Tibial nerve (tissue), 4 donors: ENCODE data around the gene TNFRSF6B. TPM values are rescaled to one million over a fixed set of nuclear protein-coding genes. Genes with fewer than 3 reads are reported as not detected.
"Not testable (repeated sequence)": the region's sequence is repeated elsewhere in the genome, so short reads cannot be mapped to it uniquely, and the experiment has no call there.

Source experiments
- DNase-seq, 2 donors: peaks; one replicate each; pipeline ENCODE4 v3.0.0-alpha.2; 2019; ENCODE audit warnings: low spot score in 2 of 2
- H3K27ac ChIP-seq, 4 donors: fragments of 200-600 bp; sonication (generic) in 3 of 4; one replicate each; pipeline ENCODE4 v1.5.1; 2017 to 2019; ENCODE audit warnings: mild to moderate bottlenecking in 1 of 4
- H3K27me3 ChIP-seq, 2 donors: fragments of 200-600 bp; sonication (generic) in 1 of 2; one replicate each; pipeline versions ENCODE4 v1.5.1 to v1.6.0; 2017 to 2019
- H3K36me3 ChIP-seq, 3 donors: fragments of 200-600 bp; sonication (generic); one replicate each; pipeline ENCODE4 v1.5.1; 2018 to 2019
- H3K4me1 ChIP-seq, 4 donors: fragments of 200-600 bp; sonication (generic) in 3 of 4; one replicate each; pipeline ENCODE4 v1.5.1; 2017 to 2019
- H3K4me3 ChIP-seq, 4 donors: fragments of 200-600 bp; sonication (generic) in 3 of 4; one replicate each; pipeline ENCODE4 v1.5.1; 2017 to 2019; ENCODE audit warnings: mild to moderate bottlenecking in 1 of 4, moderate library complexity in 1 of 4
- H3K9me3 ChIP-seq, 4 donors: fragments of 200-600 bp; sonication (generic) in 3 of 4; one replicate each; pipeline ENCODE4 v1.5.1; 2017 to 2019
- CTCF ChIP-seq, 5 experiments: fragments of 200-600 bp in 3 of 5; fragments of 450-650 bp in 2 of 5; sonication (generic) in 3 of 5; IDR thresholded peaks; one replicate each; pipeline ENCODE4 v1.5.1; 2016 to 2019; ENCODE audit warnings: antibody characterized with exemption in 5 of 5, mild to moderate bottlenecking in 3 of 5, moderate library complexity in 2 of 5
- EP300 ChIP-seq, 2 donors: sonication (generic); formaldehyde crosslinking; IDR thresholded peaks; one replicate each; pipeline ENCODE4 v1.6.1; 2017; ENCODE audit warnings: antibody characterized with exemption in 2 of 2, mild to moderate bottlenecking in 1 of 2
- POLR2A ChIP-seq, 2 donors: fragments of 450-650 bp; IDR thresholded peaks; one replicate each; pipeline ENCODE4 v1.6.1; 2017; ENCODE audit warnings: antibody characterized with exemption in 2 of 2, mild to moderate bottlenecking in 2 of 2, moderate library complexity in 2 of 2
- WGBS, 2 donors: methylation state at CpG; one replicate each; pipeline ENCODE4 v1.1.5; 2018; 5-methylcytosine and 5-hydroxymethylcytosine counted together
- total RNA-seq, 4 donors: library from RNA; depleted of rRNA; stranded (reverse); fragments of >200 nt; gene quantifications; one replicate each; pipeline ENCODE4 v1.1.0, GENCODE V29; 2016

The TNFRSF6B gene, protein sequence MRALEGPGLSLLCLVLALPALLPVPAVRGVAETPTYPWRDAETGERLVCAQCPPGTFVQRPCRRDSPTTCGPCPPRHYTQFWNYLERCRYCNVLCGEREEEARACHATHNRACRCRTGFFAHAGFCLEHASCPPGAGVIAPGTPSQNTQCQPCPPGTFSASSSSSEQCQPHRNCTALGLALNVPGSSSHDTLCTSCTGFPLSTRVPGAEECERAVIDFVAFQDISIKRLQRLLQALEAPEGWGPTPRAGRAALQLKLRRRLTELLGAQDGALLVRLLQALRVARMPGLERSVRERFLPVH
- 10 to 100 TPM in 3 of 4 donors, 1 to 10 TPM in 1; 8.0 to 61.2 (median 35.9) TPM for total RNA-seq

DNA sequence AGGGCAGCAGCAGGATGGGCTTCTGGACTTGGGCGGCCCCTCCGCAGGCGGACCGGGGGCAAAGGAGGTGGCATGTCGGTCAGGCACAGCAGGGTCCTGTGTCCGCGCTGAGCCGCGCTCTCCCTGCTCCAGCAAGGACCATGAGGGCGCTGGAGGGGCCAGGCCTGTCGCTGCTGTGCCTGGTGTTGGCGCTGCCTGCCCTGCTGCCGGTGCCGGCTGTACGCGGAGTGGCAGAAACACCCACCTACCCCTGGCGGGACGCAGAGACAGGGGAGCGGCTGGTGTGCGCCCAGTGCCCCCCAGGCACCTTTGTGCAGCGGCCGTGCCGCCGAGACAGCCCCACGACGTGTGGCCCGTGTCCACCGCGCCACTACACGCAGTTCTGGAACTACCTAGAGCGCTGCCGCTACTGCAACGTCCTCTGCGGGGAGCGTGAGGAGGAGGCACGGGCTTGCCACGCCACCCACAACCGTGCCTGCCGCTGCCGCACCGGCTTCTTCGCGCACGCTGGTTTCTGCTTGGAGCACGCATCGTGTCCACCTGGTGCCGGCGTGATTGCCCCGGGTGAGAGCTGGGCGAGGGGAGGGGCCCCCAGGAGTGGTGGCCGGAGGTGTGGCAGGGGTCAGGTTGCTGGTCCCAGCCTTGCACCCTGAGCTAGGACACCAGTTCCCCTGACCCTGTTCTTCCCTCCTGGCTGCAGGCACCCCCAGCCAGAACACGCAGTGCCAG is at the start of gene TNFRSF6B:
TSS of gene TNFRSF6B (plus strand) at position 25 of the 729 bp plus-strand sequence. CDS start at position 141, 116 bp downstream.
- Histone ChIP-seq H3K36me3 (peaks cover 0 to 73% (median 2%) of the 10 kb centered on the region in 3 donors), H3K9me3 (no peaks in the 10 kb centered on the region), H3K27me3 (no peaks in the 10 kb centered on the region), H3K4me1 (peaks cover 0 to 65% (median 28%) of the 10 kb centered on the region in 4 donors), H3K4me3 (peak within 1 kb of the TSS in 2 of 4 donors; percentile 7 to 43), H3K27ac (peak within 1 kb of the TSS in 3 of 4 donors; percentile 19 to 46 (median 43))
- DNase-seq, result no peak
- TF ChIP-seq POLR2A (IDR thresholded peaks at IDR 0.05) (no peak), CTCF (IDR thresholded peaks at IDR 0.05) (no peak), EP300 (IDR thresholded peaks at IDR 0.05) (no peak)
- 25% methylated on average over 22 of the region's 52 CpGs; no CpG with 5 or more reads in 1 of the 2 donors for WGBS, 2 donors

DNA sequence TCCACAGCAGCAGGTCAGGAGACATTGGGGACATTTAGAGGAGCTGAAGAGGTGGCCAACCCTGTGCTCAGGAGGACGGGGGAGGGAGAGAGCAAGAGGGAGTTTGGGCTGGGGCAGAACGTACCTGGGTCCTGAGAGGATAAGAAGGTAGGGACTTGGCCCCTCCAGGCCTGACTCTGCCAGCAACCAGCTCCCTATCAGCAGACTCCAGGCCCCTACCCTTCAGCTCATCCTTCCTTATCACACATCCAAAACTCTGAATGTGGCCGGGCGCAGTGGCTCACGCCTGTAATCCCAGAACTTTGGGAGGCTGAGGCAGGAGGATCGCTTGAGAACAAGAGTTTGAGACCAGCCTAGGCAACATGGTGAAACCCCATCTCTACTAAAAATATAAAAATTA is 48.3 kb upstream of the TNFRSF6B start:
- H3K4me1 ChIP-seq, result peaks cover 0 to 16% (median 13%) of the 10 kb centered on the region in 4 donors
- peaks cover 0 to 9% (median 0%) of the 10 kb centered on the region in 3 donors for H3K36me3 ChIP-seq
- no peak overlapping the region for H3K4me3 ChIP-seq
- TF ChIP-seq EP300 (IDR thresholded peaks at IDR 0.05), result no peak
- H3K27me3 ChIP-seq, result no peaks in the 10 kb centered on the region
- no peak overlapping the region for H3K27ac ChIP-seq
- H3K9me3 ChIP-seq, result no peaks in the 10 kb centered on the region
- WGBS, 2 donors, result 90 to 93% methylated on average over 6 of the region's 6 CpGs
- DNase-seq, result no peak

GRCh38 chr20:63648895-63649589 is 47.4 kb upstream of the TNFRSF6B start:
- no peak overlapping the region for H3K27ac ChIP-seq
- H3K4me3 ChIP-seq, result no peak overlapping the region
- H3K36me3 ChIP-seq, result peaks cover 0 to 2% (median 0%) of the 10 kb centered on the region in 3 donors
- no peak for DNase-seq
- peaks cover 0 to 23% (median 16%) of the 10 kb centered on the region in 4 donors for H3K4me1 ChIP-seq
- no peaks in the 10 kb centered on the region for H3K9me3 ChIP-seq
- WGBS, 2 donors, result 74 to 86% methylated on average over 11 of the region's 11 CpGs
- no peaks in the 10 kb centered on the region for H3K27me3 ChIP-seq
- TF ChIP-seq CTCF (IDR thresholded peaks at IDR 0.05) (no peak), EP300 (IDR thresholded peaks at IDR 0.05) (no peak), POLR2A (IDR thresholded peaks at IDR 0.05) (no peak)

- H3K27me3 ChIP-seq, H3K9me3 ChIP-seq, H3K27ac ChIP-seq, H3K36me3 ChIP-seq, H3K4me3 ChIP-seq, DNase-seq: not testable (repeated sequence)
- H3K4me1 ChIP-seq, result peaks cover 0 to 31% (median 16%) of the 10 kb centered on the region in 4 donors
- 87 to 100% methylated on average over 2 to 3 of the region's 25 CpGs for WGBS, 2 donors
Measured at GRCh38 chr20:63650486-63650885, 46.0 kb upstream of the TNFRSF6B start.

DNA sequence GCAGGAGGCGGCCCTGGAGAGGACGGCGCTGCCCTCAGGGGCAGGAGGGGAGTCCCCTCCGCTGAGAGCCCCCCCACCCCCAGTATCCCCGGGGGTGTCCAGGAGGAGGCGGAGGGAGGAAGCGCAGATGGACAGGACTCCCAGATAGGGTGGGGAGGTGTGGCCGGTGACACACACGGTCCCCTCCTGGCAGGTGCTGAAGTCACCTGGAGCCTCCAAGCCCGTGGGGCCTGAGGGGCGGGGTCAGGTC is 44.6 kb upstream of the TNFRSF6B start:
- Histone ChIP-seq H3K9me3 (no peaks in the 10 kb centered on the region), H3K27me3 (no peaks in the 10 kb centered on the region), H3K4me1 (peaks cover 0 to 32% (median 16%) of the 10 kb centered on the region in 4 donors), H3K27ac (peak overlapping the region in 1 of 4 donors; percentile 66), H3K4me3 (peak overlapping the region; percentile 38 to 73 (median 62)), H3K36me3 (no peaks in the 10 kb centered on the region)
- 16% methylated on average over 11 of the region's 11 CpGs; no CpG with 5 or more reads in 1 of the 2 donors for WGBS, 2 donors
- no peak for DNase-seq
- TF ChIP-seq CTCF (IDR thresholded peaks at IDR 0.05) (no peak), POLR2A (IDR thresholded peaks at IDR 0.05) (no peak), EP300 (IDR thresholded peaks at IDR 0.05) (no peak)
